Body of pancreas (tissue), 4 donors: ENCODE results near the gene SMIM3.

ENCODE experiments used
- CTCF ChIP-seq, 7 experiments: fragments of 450-650 bp in 4 of 7; fragments of 200-600 bp in 3 of 7; sonication (generic) in 3 of 7; IDR thresholded peaks; one replicate each; pipeline ENCODE4 v1.5.1; 2016 to 2019; ENCODE audit warnings: antibody characterized with exemption in 7 of 7
- POLR2A ChIP-seq, 3 donors: fragments of 450-650 bp; IDR thresholded peaks; one replicate each; pipeline ENCODE4 v1.6.1; 2016; ENCODE audit warnings: antibody characterized with exemption in 3 of 3, mild to moderate bottlenecking in 2 of 3

- TF ChIP-seq POLR2A (IDR thresholded peaks at IDR 0.05) (no peak), CTCF (IDR thresholded peaks at IDR 0.05) (no peak)
Observed at GRCh38 chr5:150750469-150750868, 28.1 kb upstream of the SMIM3 start.
